Lower leg skin (tissue), 3 donors: ENCODE data around the gene LHFPL2.

Source experiments
- CTCF ChIP-seq, 3 donors: fragments of 450-650 bp; IDR thresholded peaks; one replicate each; pipeline ENCODE4 v1.5.1; 2016; ENCODE audit warnings: antibody characterized with exemption in 3 of 3, mild to moderate bottlenecking in 3 of 3, moderate library complexity in 2 of 3
- POLR2A ChIP-seq, 2 donors: fragments of 450-650 bp; IDR thresholded peaks; one replicate each; pipeline ENCODE4 v1.6.1; 2016 to 2017; ENCODE audit warnings: antibody characterized with exemption in 2 of 2, mild to moderate bottlenecking in 1 of 2, moderate library complexity in 1 of 2

GRCh38 chr5:78672154-78672553 is 23.6 kb upstream of the LHFPL2 start:
- TF ChIP-seq CTCF (IDR thresholded peaks at IDR 0.05) (no peak), POLR2A (IDR thresholded peaks at IDR 0.05) (no peak)
